ENCODE data around the gene HTT.

HTT gene

GRCh38 chr4:3235581-3235980, 161.1 kb downstream of the HTT start:
- no peak for DNase-seq (ENCODE audit: low read depth)

- no peak for DNase-seq (ENCODE audit: low read depth)
Observed at GRCh38 chr4:3236326-3236878, 161.9 kb downstream of the HTT start.

DNA sequence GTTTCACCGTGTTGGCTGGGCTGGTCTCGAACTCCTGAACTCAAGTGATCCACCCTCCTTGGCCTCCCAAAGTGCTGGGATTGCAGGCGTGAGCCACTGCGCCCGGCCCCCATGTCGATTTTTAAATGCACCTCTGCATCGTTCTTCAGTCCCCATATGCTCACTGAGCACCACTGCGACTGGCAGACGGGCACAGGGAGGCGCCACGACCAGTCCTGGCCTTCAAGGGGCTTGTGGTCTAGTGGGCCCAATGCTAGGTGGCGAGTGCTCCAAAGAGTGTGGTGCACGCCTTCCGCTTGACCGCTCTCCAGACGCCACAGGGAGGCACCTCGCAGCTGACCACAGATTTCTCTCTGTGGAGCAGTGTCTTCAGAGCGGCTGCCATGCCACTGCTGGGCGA, 162.8 kb downstream of the HTT start:
- no peak for DNase-seq (ENCODE audit: low read depth)

DNA sequence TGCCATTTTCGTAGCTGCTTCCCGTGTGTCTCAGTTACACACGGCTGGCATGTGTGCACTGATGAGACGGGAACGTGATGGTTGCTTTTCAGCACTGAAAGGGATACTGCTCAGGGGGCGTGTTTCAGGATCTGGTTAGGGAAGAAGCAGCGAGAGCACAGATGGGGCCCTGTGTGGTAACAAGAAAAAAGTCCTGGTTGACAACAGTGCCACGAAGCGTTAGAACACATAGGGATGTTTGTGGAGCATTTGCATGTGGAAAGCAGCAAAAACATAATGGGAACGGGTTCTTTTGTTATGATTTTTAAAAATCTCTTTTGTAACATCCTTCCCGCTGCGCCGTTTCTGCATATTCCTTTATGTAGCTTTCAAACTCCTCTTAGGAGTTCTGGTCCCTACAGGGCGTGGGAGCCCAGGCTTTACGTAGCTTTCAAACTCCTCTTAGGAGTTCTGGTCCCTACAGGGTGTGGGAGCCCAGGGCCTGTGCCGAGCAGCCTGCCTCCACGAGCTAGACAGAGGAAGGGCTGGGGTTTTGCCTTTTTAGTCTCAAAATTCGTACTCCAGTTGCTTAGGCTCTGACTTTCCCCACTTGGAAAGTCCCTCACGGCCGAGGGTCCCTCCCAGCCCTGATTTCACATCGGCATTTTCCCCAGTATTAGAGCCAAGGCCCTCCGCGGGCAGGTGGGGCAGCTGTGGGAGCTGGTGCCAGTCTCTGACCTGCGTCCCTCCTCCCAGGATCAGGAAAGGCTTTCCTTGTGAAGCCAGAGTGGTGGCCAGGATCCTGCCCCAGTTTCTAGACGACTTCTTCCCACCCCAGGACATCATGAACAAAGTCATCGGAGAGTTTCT, 163.5 kb downstream of the HTT start:
- DNase-seq (ENCODE audit: low read depth) = no peak

DNA sequence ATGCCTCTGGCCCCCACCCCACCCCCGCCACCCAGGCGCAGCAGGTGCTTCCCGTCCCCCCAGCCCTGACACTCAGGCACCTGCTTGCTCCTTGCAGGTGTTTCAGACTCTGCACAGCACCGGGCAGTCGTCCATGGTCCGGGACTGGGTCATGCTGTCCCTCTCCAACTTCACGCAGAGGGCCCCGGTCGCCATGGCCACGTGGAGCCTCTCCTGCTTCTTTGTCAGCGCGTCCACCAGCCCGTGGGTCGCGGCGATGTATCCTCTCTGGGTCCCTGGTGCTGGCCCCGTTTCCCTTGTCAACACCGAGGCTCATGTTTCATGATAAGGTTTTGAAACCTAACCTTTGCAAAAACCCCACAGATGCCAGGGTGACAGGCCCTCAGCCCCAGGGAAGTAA, 164.2 kb downstream of the HTT start:
- DNase-seq (ENCODE audit: low read depth) = no peak

DNA sequence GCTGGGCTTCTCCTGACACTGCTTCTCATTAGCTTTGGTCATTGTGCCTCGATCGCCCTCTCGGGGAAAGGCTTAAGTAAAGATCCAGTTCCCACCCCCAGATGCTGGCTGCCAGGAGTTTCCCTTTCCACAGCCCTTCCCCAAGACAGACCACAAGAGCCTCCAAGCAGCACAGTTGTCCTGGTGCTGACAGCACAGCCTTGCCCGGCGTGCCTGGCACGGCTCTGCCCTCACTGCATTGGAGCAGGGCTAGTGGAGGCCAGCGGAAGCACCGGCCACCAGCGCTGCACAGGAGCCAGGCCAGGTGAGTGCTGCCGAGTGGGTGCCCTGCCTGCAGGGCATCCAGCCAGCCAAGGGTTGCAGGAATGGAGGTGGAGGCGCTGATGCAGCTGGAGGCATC, 164.8 kb downstream of the HTT start:
- no peak for DNase-seq (ENCODE audit: low read depth)

DNA sequence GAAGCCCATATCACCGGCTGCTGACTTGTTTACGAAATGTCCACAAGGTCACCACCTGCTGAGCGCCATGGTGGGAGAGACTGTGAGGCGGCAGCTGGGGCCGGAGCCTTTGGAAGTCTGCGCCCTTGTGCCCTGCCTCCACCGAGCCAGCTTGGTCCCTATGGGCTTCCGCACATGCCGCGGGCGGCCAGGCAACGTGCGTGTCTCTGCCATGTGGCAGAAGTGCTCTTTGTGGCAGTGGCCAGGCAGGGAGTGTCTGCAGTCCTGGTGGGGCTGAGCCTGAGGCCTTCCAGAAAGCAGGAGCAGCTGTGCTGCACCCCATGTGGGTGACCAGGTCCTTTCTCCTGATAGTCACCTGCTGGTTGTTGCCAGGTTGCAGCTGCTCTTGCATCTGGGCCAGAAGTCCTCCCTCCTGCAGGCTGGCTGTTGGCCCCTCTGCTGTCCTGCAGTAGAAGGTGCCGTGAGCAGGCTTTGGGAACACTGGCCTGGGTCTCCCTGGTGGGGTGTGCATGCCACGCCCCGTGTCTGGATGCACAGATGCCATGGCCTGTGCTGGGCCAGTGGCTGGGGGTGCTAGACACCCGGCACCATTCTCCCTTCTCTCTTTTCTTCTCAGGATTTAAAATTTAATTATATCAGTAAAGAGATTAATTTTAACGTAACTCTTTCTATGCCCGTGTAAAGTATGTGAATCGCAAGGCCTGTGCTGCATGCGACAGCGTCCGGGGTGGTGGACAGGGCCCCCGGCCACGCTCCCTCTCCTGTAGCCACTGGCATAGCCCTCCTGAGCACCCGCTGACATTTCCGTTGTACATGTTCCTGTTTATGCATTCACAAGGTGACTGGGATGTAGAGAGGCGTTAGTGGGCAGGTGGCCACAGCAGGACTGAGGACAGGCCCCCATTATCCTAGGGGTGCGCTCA, 165.8 kb downstream of the HTT start:
- DNase-seq (ENCODE audit: low read depth) = no peak

- no peak for DNase-seq (ENCODE audit: low read depth)
Observed at GRCh38 chr4:3240936-3241522, 166.5 kb downstream of the HTT start.

DNA sequence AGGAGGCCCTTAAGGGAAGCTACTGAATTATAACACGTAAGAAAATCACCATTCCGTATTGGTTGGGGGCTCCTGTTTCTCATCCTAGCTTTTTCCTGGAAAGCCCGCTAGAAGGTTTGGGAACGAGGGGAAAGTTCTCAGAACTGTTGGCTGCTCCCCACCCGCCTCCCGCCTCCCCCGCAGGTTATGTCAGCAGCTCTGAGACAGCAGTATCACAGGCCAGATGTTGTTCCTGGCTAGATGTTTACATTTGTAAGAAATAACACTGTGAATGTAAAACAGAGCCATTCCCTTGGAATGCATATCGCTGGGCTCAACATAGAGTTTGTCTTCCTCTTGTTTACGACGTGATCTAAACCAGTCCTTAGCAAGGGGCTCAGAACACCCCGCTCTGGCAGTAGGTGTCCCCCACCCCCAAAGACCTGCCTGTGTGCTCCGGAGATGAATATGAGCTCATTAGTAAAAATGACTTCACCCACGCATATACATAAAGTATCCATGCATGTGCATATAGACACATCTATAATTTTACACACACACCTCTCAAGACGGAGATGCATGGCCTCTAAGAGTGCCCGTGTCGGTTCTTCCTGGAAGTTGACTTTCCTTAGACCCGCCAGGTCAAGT, 167.5 kb downstream of the HTT start:
- no peak for DNase-seq (ENCODE audit: low read depth)

DNA sequence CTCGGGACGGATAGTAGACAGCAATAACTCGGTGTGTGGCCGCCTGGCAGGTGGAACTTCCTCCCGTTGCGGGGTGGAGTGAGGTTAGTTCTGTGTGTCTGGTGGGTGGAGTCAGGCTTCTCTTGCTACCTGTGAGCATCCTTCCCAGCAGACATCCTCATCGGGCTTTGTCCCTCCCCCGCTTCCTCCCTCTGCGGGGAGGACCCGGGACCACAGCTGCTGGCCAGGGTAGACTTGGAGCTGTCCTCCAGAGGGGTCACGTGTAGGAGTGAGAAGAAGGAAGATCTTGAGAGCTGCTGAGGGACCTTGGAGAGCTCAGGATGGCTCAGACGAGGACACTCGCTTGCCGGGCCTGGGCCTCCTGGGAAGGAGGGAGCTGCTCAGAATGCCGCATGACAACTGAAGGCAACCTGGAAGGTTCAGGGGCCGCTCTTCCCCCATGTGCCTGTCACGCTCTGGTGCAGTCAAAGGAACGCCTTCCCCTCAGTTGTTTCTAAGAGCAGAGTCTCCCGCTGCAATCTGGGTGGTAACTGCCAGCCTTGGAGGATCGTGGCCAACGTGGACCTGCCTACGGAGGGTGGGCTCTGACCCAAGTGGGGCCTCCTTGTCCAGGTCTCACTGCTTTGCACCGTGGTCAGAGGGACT, 168.8 kb downstream of the HTT start:
- no peak for DNase-seq (ENCODE audit: low read depth)

GRCh38 chr4:3244002-3244401, 169.5 kb downstream of the HTT start:
- DNase-seq (ENCODE audit: low read depth) = no peak

- no peak for DNase-seq (ENCODE audit: low read depth)
Observed at GRCh38 chr4:3244747-3245146, 170.3 kb downstream of the HTT start.

DNA sequence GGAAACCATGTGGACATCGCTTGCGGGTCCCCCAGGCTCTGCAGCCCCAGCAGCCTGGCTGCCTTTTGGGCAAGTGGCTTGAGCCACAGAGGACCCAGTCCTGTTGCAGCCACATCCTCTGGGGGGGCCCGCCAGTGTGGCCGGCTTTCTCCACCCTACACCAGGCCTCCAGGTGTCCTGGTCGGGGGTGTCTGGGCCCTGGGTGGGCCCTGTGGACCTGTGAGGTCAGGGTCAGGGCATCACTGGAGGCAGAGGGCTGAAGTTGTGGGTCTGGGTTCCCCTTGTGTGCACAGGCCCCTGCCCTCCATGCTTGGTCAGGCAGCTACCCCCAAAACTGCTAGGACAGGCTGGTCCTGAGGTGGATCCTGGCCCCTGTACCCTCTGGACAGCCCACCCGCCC, 171.2 kb downstream of the HTT start:
- DNase-seq (ENCODE audit: low read depth) = no peak

DNA sequence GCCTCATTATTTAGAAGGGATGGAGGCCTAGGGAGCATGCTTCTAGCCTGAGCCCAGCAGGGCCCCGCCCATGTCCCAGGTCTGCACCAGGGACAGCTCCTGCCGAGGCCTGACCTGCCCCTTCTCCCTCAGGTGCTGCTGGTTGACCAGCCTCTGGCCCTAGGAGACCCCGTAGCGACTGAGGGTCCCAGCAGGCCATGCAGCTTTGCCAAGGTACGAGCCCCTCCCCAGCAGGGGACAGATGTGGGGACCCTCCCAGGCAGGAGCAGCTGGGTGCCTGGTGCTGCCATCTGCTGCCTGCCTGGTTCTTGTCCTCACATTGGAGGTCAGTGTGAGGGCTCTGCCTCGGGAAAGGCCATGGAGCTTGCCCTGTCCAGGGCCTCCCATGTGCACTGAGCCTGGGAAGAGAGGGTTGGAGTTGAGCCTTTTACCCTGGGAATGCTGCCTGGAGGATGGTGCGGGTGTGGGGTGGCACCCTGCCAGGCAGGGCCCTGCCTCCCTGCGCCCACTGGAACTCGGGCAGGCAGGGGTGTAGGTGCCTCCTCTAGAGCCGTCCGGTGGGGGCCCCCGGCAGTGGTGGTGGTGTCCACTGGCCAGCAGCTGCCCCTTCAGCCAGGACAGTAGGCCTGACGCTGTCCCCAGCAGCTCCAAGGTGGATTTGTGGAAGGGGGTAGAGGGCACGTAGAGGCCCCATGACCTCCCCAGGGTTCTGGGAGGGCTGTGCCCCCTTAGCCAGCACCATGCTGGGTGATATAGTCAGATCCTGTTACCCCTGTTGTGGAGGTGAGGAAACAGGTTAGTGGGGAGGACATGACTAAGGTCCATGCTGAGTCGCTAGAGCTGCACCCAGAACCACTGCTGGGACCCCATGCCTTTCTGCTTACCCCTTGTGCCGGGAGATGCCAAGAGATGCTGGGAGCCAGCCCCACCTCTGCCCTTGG, 172.2 kb downstream of the HTT start:
- no peak for DNase-seq (ENCODE audit: low read depth)

GRCh38 chr4:3247399-3248177, 173.1 kb downstream of the HTT start:
- DNase-seq (ENCODE audit: low read depth) = no peak

GRCh38 chr4:3248178-3248480, 173.6 kb downstream of the HTT start:
- no peak for DNase-seq (ENCODE audit: low read depth)

DNA sequence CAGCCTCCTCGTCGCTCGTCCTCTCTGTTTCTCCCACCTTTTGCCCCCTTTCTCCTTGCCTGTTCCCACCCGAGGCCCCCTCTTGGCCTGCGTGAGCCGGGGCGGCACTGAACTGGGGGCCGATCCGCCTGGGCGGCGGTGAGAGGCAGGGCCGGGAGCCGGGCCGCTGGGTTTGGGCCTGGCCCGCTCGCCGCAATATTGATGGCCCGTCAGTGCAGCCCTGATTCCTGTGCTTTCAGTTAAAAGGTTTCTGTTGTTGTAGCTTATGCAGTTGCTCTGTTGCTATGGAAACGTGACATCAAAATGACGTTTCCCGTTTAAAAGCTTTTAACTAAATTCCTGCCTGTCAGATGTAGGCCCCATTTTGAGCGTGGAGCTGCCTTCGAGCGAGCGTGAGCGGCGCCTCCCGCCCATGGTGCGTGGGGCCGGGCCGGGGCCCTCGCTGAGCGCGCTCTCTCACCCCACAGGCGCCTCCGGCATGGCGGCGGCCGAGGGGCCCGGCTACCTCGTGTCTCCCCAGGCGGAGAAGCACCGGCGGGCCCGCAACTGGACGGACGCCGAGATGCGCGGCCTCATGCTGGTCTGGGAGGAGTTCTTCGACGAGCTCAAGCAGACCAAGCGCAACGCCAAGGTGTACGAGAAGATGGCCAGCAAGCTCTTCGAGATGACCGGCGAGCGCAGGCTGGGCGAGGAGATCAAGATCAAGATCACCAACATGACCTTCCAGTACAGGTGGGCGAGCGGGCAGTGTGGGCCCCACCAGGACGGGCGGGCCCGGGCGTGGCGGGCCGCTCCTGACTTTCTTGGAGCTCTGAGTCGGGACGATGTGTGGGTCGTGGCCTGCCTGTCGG, 174.6 kb downstream of the HTT start, which contains the start of gene MSANTD1:
Gene MSANTD1 (plus strand): TSS at position 349 of the 851 bp plus-strand sequence. CDS start 64 bp downstream, at position 413.
- no peak for DNase-seq (ENCODE audit: low read depth)

- DNase-seq (ENCODE audit: low read depth) = no peak
Observed at GRCh38 chr4:3249711-3250437, 175.4 kb downstream of the HTT start.
